ENCODE results near the gene RTTN.

RTTN gene

GRCh38 chr18:70074116-70074515 is 131.4 kb downstream of the RTTN start:
- DNase-seq (ENCODE audit: low read depth), result no peak

DNA sequence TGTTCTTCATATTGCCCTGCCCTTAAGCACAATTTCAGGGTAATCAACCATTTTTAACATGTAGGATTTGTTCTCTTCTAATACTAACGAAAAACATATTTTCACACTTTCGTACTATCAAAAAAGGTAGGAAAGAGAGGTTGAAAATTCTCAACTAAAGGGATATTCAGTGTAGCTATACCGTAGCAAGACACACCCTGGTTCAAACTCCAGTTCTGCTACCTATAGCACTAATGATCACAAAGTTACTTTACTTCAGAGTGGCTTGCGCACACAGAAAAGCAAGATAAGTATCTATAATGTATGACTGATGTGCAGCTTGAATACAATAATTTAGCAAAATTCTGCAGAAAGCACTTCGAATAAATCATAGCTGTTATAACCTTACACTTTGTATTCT is 132.1 kb downstream of the RTTN start:
- DNase-seq (ENCODE audit: low read depth), result no peak

- DNase-seq (ENCODE audit: low read depth), result no peak
These were observed 132.8 kb downstream of the RTTN start for GRCh38 chr18:70072678-70073077.

DNA sequence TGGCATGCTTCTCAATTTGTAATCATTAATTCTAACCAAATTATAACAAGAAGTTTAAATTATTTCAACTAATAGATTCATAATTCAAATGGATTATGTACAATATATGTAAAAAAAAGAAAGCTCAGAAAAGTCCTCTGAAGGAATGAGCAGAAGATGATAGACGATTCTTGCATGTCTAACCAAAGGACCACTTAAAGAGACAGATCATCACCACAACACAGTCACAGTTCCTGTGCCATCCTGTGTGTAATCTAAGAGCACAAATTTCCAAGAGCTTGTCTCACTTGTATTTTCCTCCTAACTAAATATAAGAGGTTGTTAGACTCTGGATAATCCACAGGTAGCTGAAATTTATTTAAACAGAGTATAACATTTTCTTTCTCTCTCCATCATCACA is 135.5 kb downstream of the RTTN start:
- no peak for DNase-seq (ENCODE audit: low read depth)

GRCh38 chr18:70069382-70069781 is 136.1 kb downstream of the RTTN start:
- no peak for DNase-seq (ENCODE audit: low read depth)

DNA sequence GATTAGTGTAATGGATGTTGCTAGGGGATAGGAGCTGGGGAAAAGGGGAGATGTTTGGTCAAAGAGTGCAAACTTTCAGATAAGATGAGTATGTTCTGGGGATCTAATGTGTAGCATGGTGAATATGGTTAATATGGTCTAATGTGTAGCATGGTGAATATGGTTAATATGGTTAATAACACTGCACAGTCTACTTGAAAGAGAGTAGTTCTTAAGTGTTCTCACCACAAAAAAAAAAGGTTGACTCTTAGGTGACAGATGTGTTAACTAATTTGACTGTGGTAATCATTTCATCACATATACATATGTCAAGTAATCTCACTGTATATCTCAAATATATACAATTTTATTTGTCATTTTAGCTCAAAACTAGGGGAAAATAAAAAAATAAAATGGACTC is 136.5 kb downstream of the RTTN start:
- no peak for DNase-seq (ENCODE audit: low read depth)

DNA sequence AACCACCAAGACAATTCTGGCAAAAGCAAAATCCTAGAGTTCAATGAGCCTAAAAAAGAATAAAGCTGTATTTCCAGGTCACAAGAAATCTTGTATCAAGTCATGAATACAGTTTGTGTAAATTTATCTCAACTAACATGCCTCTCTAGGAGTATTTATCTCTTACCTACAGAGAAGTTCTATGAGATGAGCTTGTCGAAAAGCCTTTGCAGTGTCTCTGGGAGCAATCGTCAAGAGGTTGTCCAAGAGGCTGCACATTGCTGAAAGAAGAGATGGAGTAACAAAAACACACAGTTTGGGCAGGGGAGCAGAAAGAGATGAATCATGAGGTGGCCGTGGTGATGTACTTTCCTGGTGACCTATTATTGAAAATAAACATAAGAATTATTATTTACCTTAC is 145.8 kb downstream of the RTTN start:
- no peak for DNase-seq (ENCODE audit: low read depth)

DNA sequence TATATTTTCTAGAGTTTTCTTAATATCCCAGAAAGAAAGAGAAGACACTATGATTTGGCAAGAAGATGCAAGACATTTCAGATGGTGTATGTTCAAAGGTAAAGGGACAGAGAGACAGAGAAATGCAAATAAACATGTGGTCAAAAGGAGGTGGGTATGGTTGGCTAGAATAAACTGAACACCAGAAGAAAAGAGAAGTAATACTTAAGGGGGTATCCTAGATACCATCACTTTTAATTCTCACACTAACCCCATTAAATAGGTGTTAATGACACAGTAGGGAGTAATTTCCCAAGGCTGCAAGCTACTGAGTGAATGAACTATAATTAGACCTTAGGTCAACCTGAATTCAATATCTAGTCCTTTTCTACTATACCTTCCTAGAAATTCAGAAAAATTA is 146.6 kb downstream of the RTTN start:
- DNase-seq (ENCODE audit: low read depth), result no peak

GRCh38 chr18:70047931-70048603 is 157.4 kb downstream of the RTTN start:
- no peak for DNase-seq (ENCODE audit: low read depth)

DNA sequence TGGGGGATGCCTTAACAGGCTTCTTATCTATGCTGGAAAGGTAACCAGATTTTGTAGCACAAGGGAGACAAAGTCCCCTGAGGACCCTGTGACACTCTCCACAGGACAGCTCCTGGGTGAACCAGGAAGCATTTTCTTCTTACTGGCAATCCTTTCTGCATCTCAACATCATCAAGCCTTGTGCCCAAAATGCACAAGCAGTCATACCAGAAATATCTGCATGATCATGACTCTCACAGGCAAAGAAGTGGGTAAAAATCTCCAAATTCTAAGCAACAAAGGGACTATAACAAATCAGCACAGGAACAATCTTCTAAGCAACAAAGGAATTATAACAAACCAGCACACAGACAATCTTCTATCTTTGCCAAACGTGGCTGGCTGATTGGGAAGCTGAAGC is 158.7 kb downstream of the RTTN start:
- DNase-seq (ENCODE audit: low read depth), result no peak

DNA sequence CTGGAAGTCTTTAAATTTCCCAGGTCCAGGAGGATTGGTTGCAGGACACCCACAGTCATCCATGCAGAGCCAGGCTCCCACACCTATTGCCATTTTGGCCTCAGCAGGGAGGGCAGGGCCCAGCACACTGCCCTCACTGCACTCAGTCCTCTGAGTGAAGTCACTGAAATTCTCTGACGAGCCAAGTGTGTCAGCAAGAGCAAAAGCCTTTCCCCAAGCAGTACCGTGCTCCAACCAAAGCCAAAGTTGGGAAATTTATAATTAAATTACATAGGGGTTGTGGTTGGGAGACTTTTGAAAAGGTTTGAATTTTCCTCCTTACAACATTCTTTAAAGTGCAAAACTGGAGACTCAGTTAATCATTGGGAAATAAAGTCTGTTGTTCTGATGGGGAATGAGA is 159.3 kb downstream of the RTTN start:
- no peak for DNase-seq (ENCODE audit: low read depth)

DNA sequence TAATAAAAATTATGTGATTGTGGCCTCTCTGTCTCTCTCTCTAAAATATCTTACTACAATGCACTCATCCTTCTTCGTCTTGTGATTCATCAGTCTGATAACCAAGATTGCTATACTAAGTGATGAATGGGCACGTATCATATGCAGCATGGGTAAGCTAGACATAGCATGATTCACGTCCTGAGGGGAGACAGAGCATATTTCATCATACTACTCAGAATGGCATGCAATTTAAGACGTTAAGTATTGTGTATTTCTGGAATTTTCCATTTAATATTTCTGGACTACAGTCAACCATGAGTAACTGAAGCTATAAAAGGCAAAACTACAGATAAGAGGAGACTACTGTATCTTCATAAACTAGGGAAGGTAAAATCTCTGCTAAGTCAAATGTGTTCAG is 160.9 kb downstream of the RTTN start:
- DNase-seq (ENCODE audit: low read depth), result no peak

DNA sequence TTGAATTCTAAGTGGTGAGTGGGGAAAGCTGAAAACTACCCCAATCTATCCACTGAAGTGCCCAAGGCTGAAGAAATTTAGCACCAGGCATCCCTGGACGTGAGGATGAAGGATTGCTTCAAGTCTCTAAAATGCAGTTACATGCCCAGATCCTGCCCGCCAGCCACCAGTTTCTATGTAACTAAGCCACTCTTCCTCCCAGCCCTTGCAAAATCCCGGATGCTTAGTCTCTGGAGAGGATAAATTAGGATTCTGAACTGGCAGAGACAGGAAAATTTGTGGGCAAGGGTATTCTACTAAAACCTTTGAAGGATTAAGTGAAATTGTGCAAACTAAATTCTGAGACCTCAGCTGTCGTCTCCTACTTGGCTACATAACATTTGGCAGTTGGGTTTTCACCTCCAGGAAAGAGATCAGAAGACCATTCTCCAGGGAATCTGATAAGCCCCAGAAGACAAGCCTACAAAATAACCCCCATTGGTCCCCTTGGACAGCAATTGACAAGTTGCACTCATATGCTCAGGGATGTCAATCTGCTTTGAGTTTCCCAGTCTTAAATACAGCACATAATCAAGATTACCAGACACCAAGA is 163.9 kb downstream of the RTTN start:
- DNase-seq (ENCODE audit: low read depth), result no peak

DNA sequence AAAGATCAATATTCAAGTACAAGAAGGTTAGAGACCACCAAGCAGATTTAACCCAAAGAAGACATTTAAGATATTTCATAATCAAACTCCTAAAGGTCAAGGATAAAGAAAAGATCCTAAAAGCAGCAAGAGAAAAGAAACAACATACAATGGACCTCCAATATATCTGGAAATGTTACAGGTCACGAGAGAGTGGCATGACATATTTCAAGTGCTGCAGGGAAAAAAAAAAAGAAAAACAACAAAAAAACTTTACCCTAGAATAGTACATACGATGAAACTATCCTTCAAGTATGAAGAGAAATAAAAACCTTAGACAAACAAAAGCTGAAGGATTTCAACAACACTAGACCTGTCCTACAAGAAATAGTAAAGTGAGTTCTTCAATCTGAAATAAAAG is 166.3 kb downstream of the RTTN start:
- DNase-seq (ENCODE audit: low read depth), result no peak

DNA sequence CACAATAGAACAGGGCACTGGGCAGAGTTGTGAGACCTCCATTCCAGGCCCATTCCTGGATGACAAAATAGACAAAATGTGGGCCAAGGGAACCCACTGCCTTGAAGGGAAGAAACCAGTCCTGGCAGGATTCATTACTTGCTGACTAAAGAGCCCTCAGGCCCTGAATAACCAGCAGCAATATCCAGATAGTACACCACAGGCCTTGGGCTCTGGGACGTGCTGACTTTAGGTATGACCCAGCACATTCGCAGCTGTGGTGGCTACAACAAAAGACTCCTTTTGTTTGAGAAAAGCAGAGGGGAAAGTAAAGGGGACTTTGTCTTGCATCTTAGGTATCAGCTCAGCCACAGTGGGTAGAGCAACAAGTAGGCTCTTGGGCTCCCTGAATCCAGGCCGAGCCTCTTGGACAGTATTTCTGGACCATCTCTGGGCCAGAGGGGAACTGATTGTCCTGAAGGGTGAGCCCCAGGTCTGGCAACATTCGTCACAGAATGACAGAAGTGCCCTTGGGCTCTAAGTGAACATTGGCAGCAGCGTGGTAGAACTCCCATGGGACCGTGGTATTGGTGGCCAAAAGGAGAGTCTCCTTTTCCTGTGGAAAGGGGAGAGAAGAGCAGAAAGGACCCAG is 167.9 kb downstream of the RTTN start:
- no peak for DNase-seq (ENCODE audit: low read depth)

GRCh38 chr18:70036771-70037347 is 168.6 kb downstream of the RTTN start:
- no peak for DNase-seq (ENCODE audit: low read depth)

DNA sequence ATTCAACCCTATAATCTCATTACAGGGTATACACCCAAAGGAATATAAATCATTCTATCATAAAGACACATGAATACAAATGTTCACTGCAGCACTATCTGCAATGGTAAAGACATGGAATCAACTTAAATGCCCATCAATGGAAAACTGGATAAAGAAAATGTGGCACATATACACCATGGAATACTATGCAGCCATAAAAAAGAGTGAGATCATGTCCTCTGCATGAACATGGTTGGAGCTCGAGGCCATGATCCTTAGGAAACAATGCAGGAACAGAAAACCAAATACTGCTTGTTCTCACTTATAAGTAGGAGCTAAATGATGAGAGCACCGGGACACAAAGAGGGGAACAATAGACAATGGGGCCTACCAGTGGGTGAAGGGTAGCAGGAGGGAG is 169.3 kb downstream of the RTTN start:
- no peak for DNase-seq (ENCODE audit: low read depth)

GRCh38 chr18:70031221-70031620 is 174.3 kb downstream of the RTTN start:
- DNase-seq (ENCODE audit: low read depth), result no peak

DNA sequence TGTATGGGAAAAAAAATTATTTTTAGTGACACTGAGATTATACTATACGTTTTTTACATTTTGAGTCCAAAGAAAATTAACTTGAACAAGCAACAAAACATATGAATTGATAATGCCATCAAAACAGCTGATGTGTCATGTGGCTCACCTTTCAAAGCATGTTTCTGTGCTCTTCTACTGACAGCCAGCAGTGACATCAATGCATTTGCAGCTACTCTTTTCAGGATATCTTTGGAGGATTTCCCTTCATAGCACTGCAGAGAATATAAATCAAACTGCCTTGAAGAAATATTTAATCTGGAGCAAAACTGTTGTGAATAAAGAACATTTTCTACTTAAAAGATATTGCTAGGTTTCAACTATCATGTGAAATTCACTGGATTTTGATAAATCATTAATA is 174.8 kb downstream of the RTTN start:
- DNase-seq (ENCODE audit: low read depth), result no peak

GRCh38 chr18:70029163-70029562 is 176.3 kb downstream of the RTTN start:
- DNase-seq (ENCODE audit: low read depth), result no peak

DNA sequence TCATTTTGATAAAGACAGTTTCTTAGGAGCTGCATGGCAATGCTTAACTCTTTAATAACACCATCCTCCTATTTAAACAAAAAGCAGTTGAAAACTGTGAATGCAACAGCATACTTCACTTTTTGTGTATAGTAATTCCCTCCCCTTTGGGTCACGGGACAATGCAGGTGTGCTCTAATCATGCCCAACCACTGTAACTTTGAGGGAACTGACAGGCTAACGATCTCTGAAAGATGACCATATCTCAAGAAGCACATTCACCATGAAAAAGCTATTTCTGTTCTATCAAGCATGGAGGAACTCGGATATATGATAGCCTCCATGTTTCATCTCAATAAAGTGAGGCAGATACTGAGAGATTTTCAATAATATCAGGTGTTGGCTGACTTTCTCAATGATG is 176.8 kb downstream of the RTTN start:
- DNase-seq (ENCODE audit: low read depth), result no peak

DNA sequence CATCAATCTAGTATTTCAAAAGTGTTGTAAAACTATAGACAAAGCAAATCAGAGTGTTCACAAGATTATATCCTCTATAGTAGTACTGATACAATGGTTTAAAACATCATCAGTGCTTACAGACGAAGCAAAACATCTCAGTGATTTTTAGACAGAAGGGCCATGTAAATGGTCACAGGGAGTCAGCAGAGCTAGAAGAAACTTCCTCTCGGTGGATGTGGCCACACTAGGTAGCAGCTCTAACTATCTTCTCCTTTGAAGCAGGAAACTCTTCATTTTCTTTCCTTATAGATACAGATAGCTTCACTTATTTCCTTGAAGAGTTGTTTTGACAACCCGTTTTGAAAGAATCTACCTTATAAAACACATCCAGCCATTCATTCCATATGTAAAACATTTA is 177.4 kb downstream of the RTTN start:
- DNase-seq (ENCODE audit: low read depth), result no peak

DNA sequence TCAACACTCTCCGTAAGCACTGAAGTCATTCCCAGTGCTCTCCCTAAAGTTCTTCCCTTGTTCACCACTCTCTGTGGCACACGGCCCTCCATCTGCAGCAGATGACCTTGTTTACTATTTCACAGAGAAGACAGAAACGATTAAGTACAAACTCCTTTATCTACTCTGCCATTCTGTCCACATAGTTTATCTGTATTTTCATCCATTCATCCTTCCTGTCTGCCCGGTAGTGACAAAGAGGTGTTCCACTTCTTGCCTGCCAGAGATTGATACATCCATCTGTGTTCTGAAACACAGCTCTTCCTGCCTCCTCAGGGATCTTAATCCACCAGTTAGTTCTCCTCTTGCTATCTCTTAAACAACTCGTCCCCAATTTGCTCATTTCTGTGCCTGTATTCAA is 179.9 kb downstream of the RTTN start:
- DNase-seq (ENCODE audit: low read depth), result no peak

- no peak for DNase-seq (ENCODE audit: low read depth)
These were observed 180.7 kb downstream of the RTTN start for GRCh38 chr18:70024829-70025228.
